Glomerular visceral epithelial cell (primary cell): ENCODE results near the gene KRTAP5-7.

Experiments
- DNase-seq: peaks from one replicate; pipeline ENCODE4 v3.0.0-alpha.2; 2016; ENCODE audit errors: extremely low spot score

KRTAP5-7 gene

GRCh38 chr11:71495286-71496230, 31.5 kb upstream of the KRTAP5-7 start:
- DNase-seq = no peak

- no peak for DNase-seq
These were observed 30.6 kb upstream of the KRTAP5-7 start for GRCh38 chr11:71496421-71496820.

- no peak for DNase-seq
These were observed 29.0 kb upstream of the KRTAP5-7 start for GRCh38 chr11:71498091-71498490.

- no peak for DNase-seq
These were observed 27.9 kb upstream of the KRTAP5-7 start for GRCh38 chr11:71499125-71499524.

GRCh38 chr11:71499546-71499945, 27.5 kb upstream of the KRTAP5-7 start:
- no peak for DNase-seq

GRCh38 chr11:71500601-71501021, 26.5 kb upstream of the KRTAP5-7 start:
- DNase-seq = no peak

GRCh38 chr11:71501071-71501985, 25.7 kb upstream of the KRTAP5-7 start:
- DNase-seq = no peak

GRCh38 chr11:71502026-71502425, 25.0 kb upstream of the KRTAP5-7 start:
- no peak for DNase-seq

GRCh38 chr11:71502871-71503435, 24.1 kb upstream of the KRTAP5-7 start:
- no peak for DNase-seq

GRCh38 chr11:71504531-71504930, 22.5 kb upstream of the KRTAP5-7 start:
- no peak for DNase-seq

- DNase-seq = no peak
These were observed 22.1 kb upstream of the KRTAP5-7 start for GRCh38 chr11:71505001-71505400.

- DNase-seq = no peak
These were observed 21.3 kb upstream of the KRTAP5-7 start for GRCh38 chr11:71505781-71506180.

GRCh38 chr11:71507102-71507501, 20.0 kb upstream of the KRTAP5-7 start:
- no peak for DNase-seq

- DNase-seq = no peak
These were observed 8.3 kb upstream of the KRTAP5-7 start for GRCh38 chr11:71518506-71519471.

GRCh38 chr11:71519546-71519945, 7.5 kb upstream of the KRTAP5-7 start:
- DNase-seq = no peak

- no peak for DNase-seq
These were observed 1.7 kb upstream of the KRTAP5-7 start for GRCh38 chr11:71525188-71525937.

- no peak for DNase-seq
These were observed 1.1 kb upstream of the KRTAP5-7 start for GRCh38 chr11:71525938-71526495.

- DNase-seq = no peak
These were observed 626 bp downstream of the KRTAP5-7 start for GRCh38 chr11:71527576-71528210.

GRCh38 chr11:71530602-71531001, 3.5 kb downstream of the KRTAP5-7 start:
- DNase-seq = no peak
